ENCODE data around the gene TMEM229B.
A peak's percentile ranks its signal among the peaks of the same experiment; 100 is the strongest.
"Not testable (repeated sequence)": the region's sequence is repeated elsewhere in the genome, so short reads cannot be mapped to it uniquely, and the experiment has no call there.

TMEM229B gene

DNA sequence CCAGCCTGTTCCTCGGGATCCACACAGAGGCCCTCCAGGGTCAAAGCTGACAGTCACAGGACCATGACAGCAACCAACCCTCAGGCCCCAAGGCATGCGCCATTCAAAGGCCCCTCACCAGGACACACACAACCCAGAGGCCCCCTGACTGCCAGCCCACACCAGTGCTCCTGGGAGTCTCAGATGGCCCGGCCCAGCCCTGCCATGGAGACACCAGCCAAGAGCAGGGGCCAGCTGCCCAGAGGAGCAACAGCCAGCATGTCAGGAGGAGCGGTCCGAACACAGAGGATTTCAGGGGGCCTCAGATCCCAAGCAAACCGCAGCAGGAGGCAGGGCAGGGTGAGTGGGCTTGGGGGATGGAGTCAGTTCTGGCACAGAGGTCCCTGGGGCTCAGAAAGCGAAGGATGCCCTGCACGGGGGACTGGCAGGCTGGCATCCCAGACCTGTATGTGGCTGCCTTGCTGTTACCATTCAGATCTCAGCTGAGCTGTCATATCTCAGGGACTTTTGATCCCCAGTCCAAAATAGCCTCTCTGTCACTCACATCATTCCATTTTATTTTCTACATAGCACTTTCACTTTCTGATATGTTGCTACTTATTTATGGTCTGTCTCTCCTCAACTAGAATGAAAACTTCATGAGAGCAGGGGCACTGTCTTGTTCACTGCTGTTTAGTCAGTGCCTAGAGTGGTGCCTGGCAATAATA is 4.8 kb downstream of the TMEM229B start:
- no peak for DNase-seq

DNA sequence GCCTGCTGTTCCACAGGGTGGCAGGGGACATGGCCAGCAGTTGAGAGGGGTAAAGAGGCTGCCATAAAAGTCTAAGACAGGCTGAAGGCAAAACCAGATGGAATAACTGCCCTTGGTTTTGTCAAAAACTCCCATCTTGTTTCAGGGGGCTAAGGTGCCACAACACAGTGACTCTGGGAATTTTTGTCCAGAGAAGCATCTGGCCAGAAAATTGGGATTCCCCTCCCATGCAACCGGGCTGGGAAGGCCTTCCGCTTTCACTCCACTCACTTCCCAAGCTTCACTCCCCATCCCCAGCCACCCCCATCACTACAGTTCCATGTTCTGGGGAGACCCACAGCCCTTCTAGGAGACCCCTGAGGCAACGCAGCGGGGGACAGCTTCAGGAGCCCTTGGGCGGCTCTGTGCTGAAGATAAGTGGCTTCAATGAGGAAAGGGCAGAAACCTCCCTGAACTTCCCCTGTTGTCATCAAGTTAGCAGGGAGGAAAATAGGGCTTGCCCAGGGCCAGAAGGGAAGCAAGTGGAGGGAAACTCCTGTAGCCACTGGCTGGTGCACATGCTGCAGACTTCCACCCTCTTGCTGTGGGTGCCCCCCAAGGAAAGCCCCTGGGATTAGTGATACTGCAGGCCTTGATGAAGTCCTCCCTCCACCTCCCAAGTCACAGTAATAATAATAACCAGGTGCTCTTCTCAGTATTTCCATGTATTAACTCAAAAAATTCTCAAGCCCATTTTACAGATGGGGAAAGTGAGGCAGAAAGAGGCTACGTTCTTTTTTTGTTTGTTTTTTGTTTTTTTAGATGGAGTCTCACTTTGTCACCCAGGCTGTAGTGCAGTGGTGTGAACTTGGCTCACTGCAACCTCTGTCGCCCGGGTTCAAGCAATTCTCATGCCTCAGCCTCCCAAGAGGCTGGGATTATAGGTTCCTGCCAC is 6.0 kb downstream of the TMEM229B start:
- no peak for DNase-seq

DNA sequence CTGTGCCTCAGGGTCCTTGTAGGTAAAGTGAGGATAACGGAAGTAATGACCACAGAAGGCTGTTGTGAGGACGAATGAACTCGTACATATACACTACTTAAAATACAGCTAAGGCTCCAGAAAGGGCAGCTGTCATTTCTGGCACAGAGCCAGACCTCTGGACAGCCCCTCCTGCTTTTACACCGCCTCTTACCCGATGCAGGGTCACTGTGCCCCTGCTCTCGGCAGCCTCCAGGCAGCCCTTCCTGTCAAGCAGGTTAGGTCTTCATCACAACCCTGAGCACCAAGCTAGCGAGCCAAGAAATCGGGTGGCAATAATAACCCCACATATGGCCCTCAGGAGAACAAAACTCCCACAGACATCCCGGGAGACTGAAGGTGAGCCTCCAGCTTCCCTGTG is 8.5 kb downstream of the TMEM229B start:
- DNase-seq: no peak

DNA sequence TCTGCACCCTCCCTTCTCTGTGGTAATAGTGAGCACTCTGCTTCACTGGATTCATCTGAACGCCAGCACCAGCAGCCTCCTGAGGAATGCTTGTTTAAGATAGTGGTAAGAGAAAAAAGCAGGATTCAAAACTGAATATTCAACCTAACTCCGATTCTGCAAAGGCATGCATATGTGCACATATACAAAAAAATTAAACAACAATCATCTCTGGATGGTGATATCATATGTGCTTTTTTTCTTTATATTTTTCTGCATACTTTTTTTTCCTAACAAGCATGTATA is 9.8 kb downstream of the TMEM229B start:
- no peak for DNase-seq

DNA sequence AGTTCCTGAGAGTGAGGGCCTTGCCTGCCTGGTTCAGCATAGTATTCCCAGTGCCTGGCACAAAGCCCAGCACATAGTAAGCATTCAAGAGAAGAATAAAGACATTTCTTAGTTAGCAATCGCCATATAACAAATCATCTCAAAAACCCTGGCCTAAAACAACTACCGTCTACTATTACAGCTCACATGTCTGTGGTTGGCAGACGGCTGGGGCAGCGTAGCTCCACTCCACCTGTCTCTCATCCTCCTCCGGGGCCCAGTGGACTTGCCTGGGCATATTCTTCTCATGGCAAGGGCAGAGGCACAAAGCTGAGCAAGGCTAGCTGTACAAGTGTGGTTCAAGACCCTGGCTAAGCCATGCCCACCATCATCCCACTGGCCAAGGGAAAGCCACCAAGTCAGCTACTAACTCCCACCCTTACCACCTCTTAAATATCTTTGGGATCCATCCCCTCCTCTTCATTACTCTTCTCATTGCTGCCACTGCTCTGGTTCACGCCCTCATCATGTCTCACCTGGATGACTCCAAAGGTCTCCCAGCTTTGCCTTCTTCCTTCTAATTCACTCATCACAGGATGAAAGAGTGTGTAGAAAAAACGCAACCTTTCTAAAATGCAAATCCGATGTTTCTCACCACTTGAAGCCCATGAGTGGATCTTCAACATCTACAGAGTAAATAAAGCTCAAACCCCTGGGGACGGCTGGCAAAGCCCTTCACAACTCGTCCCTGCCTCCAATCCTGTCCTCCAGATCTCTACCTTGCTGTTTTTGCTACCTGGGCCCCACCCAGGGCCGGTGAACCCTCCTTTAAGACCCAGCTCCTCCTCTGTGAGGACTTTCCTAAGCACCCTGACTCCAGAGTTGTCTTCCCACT is 10.4 kb downstream of the TMEM229B start:
- no peak for DNase-seq

DNA sequence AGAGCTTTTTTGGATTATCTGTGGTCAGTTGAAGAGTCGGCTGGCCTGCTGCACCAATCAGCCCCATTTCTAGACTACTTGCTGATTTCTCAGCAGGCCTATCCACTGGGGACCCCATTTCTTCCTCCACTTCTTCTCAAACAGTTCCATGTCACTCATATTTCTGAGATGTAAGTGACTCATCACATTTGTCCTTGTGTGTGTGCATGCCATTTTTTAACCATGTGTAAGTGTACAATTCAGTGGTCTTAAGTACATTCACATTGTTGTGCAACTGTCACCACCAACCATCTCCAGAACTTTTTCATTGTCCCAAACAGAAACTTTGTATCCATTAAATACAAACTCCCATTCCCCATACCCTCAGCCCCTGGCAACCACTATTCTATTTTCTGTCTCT is 14.2 kb downstream of the TMEM229B start:
- no peak for DNase-seq

DNA sequence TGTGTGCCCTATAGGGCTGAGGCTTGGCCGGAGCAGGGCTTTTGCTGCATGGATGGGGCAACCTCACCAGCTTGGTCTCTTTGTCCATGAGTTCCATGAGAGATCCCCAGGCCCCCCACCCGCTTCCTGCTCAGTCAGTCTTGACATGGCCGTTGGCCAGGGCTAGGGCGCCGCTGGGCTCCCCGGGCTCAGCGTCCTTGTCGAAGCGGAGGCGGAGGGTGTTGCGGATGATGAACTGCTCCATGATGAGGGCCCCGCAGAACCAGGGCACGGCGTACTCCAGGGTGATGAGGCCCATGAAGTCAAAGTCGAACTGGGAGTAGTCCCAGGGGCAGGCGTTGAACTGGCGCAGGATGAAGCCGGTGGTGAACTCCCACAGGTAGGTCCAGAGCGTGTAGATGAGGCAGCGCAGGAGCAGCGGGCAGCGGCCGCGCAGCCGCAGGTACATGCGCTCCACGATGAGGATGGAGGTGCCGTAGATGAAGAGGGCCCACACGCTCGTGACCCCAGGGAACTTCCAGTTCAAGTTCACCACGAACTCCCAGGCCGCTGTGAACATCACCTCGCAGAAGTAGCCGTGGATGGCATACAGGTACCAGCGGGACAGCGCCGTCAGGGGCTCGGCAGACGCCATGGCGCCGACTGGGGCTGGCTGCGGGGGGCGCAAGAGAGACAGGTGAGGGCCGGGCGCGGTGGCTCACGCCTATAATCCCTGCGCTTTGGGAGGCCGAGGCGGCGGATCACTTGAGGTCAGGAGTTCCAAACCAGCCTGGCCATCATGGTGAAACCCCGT is 15.0 kb downstream of the TMEM229B start:
- DNase-seq: no peak

DNA sequence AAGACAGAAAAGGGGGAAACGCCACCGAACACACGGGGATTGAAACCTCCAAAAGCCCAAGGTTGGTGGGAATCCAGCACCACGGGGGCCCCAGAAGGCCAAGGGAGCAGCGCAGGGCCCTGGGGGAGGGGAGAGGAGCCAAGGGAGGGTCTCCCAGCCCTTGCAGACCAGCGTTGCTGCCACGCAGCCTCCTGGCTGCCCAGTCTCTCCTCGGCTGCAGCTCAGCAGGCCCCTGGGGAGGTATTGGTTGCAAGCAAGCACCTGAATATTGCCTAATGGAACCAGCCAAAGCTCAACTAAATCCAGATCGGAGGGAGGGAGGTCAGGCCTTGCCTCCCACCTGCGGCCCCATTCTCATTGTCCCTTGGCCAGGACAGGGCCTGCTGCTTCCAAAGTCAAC is 15.8 kb downstream of the TMEM229B start:
- no peak for DNase-seq

DNA sequence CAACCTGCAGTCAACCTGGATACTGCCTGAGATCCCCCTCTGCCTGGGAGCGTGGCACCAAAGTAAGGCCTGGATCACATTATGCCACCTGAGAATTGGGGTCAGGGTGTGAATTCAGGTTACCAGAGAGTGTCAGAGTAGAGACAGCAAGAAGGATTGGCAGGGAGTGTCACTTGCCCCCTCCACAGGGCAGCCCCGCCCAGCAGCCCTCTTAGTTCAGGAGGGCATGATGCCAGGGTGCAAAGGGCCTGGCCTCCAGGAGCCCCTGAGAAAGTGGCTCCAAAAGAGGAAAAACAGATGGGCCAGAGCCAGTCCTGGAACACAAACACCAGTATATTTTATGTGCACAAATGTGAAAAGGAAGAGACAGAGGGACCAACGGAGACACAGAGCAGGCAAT is 18.6 kb downstream of the TMEM229B start:
- DNase-seq: no peak

DNA sequence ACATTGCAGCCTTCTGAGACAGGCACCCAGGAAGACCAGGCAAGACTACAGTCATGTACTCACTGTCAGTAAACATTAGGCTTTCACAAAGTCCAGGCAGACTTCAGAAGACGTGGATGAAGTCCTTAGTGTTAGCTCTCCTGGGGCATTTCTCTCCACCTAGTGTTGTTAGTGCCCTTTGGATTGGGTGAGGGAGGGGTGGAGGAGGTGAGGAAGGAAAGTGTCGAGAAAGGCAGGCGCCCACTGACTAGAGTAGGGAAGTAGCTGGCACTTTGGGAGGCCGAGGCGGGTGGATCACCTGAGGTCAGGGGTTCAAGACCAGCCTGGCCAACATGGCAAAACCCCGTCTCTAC is 20.2 kb downstream of the TMEM229B start:
- no peak for DNase-seq

DNA sequence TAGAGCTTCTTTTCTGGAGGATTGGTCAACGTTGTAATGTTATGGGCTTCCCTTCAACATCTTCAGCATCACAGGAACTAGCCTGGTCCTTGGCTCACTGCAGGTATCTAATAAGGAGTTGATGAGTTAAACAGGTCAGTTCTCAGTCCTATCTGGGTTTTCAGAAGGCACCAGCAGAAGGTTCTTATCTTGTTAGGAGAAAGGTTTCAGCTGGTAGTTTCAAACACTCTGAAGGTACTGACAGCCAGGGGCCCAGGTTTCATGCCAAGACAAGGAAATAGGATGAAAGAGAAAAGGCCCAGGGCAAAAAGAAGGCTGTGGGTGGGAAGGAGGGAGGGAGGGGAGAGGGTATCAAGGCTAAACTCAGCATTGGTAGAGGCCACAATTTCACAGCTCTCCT is 21.4 kb downstream of the TMEM229B start:
- DNase-seq: no peak

DNA sequence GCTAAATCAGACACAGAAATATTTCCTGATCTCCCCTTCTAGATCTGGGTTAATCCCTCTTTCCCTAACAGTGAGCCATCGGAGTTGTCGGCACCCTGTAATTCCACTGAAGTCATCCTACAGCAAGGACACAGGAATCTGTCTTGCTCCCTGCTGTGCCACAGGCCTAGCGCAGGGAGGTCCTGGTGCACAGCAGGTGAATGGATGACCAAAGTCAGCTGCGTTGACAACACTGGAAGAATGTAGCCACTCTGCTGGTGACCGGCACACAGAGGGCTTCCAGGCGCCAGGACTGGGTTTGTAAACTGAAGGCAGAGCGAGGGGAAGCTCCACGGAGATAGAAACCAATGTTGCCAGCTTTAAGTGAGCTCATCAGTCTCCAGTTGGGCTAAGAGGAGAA is 23.6 kb downstream of the TMEM229B start:
- DNase-seq: no peak

DNA sequence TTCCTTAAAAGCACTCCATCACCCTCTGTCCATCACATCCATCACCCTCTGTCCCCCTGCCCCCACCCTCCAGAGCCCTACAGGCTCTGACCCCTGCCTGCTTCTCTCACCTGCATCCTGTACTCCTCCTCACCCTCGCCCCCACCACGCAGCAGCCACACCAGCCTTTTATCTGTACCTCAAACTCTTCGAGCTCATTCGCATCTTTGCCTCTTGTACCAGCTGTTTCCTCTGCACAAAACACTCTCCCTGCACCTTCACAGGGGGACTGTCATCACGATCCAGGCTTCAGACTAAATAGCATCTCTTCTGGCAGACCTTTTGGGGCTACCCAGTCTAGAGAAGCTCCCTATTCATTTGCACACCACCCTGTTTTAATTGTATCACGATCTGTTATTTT is 24.1 kb downstream of the TMEM229B start:
- peak; percentile 9 for DNase-seq

DNA sequence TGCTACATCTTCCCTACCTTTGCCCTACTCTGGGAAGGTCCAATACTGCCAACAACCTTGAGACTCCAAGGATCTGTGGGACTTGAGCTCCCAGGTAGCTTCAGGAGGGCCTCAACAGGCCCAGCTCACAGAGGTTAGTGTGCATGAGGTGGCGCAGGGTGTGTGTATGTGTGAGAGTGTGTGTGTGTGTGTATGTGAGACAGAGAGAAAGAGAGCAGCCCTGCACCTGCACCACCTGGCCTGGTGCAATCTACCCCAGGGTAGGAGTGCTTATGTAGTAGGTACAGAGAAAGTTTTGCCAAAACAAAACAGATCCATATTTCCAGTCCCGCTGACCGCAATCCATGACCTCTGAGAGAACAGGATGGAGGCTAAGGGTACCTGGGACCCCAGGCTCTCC is 24.6 kb downstream of the TMEM229B start:
- DNase-seq: no peak

DNA sequence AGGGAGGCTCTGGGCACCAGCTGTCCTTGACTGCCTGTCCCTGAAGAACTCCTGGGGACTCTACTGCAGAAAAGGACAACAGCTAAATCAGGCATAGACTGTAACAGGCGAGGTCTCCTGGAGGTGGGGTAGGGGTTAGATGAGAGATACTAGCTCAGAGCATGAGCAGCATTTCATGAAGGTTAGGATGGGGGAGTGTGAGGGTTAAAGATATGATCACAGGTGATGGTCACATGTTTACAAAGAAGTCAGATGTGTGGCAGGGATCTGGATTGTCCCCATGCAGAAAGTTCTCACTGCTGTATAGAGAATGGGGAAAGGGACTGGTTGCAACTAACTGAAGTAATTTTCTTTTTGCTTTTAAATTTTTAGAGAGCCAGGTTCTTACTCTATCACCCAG is 26.5 kb downstream of the TMEM229B start:
- DNase-seq: no peak

DNA sequence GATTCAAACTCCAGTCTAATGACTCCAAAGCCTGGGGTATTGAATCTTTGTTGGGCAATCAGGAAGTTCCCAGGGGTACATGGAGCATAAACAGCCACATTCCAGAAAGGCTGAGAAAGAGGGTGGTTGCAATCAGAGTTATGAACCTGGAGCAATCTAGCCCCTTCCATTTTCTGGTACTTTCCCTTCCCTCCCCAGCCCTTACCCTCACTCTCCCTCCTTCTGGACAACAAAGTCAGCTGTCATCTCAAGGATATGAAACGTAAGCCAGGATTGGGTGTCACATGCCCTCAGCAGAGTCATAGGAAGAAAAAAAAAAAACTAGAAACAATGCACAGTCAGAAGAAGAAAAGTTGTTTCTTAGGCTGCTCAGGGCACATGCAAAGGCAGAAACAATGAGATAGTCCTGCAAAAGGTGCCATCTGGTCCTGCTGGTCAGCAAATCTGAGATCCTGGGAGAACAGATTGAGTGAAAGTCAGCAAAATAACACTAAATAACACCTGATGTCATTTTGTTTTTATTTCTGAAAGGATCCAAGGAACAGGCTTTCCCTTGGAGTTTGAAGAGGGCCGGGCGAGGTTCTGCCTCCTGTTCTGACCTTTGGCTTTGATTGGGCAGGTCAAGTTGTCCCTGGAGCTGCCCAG is 27.1 kb downstream of the TMEM229B start:
- no peak for DNase-seq

DNA sequence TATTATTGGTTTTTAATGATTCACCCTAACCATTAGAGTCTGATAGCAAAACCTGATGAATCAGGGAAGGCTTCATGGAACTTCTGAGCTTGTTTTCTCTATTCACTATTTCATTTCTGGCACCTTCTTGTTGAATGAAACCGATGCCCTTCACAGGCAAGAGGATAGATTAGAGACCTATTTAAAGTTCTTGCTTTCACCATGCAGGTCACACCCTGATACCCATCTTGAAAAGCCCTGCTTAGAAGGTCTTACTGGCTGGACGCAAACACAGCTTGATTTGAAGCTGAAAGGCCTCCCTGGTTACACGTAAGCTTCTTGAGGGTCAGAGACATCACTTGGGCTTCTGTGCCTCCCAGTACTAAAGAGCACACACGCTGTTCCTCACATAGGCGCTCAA is 29.2 kb downstream of the TMEM229B start:
- DNase-seq: no peak

DNA sequence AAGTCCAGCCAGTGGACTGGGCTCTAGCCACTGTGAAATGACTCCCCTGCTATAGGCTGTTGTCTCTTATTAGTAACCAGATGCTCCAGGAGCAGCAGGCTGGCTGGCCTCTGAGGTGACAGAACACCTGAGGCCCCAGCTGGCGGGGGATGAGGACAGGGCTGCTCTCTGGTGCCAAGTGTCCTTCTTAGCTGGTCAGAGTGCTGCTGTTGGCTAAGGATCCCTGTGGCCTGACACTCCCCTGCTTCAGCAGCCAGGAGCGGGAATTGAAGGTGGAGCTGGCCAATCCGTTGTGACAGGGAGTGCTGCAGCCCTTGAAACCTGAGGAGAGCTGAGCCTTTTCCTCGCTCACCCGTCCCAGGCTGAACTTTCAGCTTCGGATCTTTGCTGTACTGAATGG is 30.7 kb downstream of the TMEM229B start:
- no peak for DNase-seq

DNA sequence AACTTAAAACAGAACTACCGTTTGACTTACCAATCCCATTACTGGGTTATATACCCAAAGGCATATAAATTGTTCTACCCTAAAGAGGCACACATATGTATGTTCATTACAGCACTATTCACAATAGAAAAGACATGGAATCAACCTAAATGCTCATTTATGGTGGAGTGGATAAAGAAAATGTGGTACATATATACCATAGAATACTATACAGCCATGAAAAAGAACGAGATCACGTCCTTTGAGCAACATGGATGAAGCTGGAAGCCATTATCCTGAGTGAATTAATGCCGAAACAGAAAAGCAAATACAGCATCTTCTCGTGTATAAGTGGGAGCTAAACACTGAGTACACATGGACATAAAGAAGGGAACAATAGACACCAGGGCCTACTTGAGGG is 31.8 kb downstream of the TMEM229B start:
- DNase-seq: no peak

DNA sequence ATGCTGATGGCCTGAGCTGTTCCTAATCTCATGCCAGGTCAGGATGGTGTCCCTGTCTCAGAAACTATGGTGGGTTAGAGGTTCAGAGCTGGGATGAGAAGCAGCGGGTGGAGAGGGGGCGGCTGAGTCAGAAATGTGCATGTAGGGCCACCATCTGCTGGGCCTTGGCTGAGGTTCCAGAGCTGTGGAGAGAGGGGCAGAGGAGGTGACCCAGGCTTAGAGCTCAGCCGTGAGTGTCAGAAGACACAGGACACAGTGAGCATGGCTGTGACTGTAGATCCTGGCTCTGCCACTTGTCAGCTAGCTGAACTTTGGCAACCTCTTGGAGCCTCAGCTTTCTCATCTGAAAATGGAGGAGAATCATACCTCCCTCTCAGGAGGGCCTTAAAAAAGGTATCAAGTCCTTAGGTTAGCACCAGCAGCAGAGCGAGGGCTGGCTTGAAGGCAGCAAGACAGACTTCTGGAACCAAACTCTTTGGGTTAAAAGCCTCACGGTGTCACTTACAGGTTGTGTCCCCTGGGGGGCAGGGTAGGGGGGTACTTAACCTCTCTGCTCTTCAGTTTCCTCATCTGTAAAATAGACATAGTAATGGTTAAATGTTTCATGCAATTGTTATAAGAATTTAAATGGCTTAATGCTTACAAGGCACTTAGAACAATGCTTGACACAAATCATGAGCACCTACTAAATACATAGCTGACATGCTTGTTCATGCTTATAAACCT is 34.8 kb downstream of the TMEM229B start:
- DNase-seq: no peak

DNA sequence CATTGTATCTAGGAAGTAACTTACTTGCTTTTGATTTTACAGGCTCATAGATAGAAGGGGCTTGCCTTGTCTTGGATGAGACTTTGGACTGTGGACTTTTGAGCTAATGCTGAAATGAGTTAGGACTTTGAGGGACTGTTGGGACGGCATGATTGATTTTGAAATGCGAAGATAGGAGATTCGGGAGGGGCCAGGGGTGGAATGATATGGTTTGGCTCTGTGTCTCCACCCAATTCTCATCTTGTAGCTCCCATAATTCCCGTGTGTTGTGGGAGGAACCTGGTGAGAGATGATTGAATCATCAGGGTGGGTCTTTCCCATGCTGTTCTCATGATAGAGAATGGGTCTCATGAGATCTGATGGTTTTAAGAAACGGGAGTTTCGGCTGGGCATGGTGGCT is 36.9 kb downstream of the TMEM229B start:
- DNase-seq: not testable (repeated sequence)

DNA sequence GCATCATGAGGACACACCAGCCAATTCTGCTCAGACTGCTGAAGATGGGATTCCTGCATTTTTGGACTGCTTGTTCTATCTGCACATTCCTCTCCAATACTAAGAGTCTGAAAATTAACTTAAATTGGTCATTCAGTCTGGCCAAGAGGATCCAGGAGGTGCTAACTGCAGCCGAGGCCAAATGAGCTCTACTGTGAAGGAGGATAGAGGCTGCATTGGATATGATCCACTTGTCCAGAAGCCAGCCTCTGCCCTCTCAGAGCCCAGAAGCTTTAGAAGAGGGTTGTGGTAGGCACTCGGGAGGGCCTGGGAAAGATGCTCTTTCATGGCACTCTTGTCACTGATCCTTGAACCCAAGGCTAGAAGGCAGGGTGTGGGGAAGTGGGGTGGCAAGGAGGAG is 39.4 kb downstream of the TMEM229B start:
- DNase-seq: no peak
